SK-N-SH (cell line): ENCODE data around the gene SUPT4H1. TPM values are rescaled to one million over a fixed set of nuclear protein-coding genes. Genes with fewer than 3 reads are reported as not detected.

ENCODE experiments used
- CTCF ChIA-PET: fragments of 300-600, 350-600 bp; formaldehyde crosslinking; extraction: SDS; loops from one replicate; lab custom pipeline; 2021; lab: Yijun Ruan, JAX
- POLR2A ChIA-PET: fragments of 350-600 bp; sonication (Branson Sonifier 250); formaldehyde crosslinking; extraction: SDS; loops from one replicate; lab custom pipeline; 2020; ENCODE audit warnings: antibody characterized with exemption, inconsistent platforms; lab: Yijun Ruan, JAX
- DNase-seq: peaks from one replicate; pipeline ENCODE4 v3.0.0; 2012
- H2AFZ ChIP-seq: fragments of 200-600 bp; sonication (generic); 2 replicates; pipeline ENCODE4 v1.8.1; 2016; ENCODE audit warnings: antibody characterized with exemption, mild to moderate bottlenecking, low read depth
- H3F3A ChIP-seq: fragments of 200-600 bp; sonication (generic); replicated peaks from 2 replicates; pipeline ENCODE3; 2016; ENCODE audit warnings: antibody characterized with exemption, mild to moderate bottlenecking; ENCODE audit not compliant: insufficient read depth
- H3K27ac ChIP-seq, 2 experiments: fragments of 200-500 bp in 1 of 2; fragments of 200-600 bp in 1 of 2; sonication (Bioruptor generic) in 1 of 2; sonication (generic), shearing (Covaris generic) in 1 of 2; 2 replicates each; pipeline versions ENCODE4 v1.5.1 to v1.6.1; 2014 to 2016; ENCODE audit warnings: low read depth in 2 of 2, inconsistent platforms in 1 of 2, low read length in 1 of 2, mild to moderate bottlenecking in 1 of 2, mixed read lengths in 1 of 2
- H3K27me3 ChIP-seq: fragments of 200-600 bp; sonication (generic), shearing (Covaris generic); 2 replicates; pipeline ENCODE4 v1.6.1; 2016; ENCODE audit warnings: mixed run types; ENCODE audit not compliant: insufficient read depth
- H3K36me3 ChIP-seq, 2 experiments: fragments of 200-500 bp in 1 of 2; fragments of 200-600 bp in 1 of 2; sonication (Bioruptor generic) in 1 of 2; sonication (generic) in 1 of 2; replicated peaks in 1 of 2; 2 replicates each; pipeline versions ENCODE3 to v1.5.1; 2014 to 2016; ENCODE audit warnings: low read length in 1 of 2, mild to moderate bottlenecking in 1 of 2; ENCODE audit not compliant: insufficient read depth in 2 of 2, control insufficient read depth in 1 of 2
- H3K4me1 ChIP-seq, 2 experiments: fragments of 200-500 bp in 1 of 2; fragments of 200-600 bp in 1 of 2; sonication (Bioruptor generic) in 1 of 2; sonication (generic), shearing (Covaris generic) in 1 of 2; 2 replicates each; pipeline versions ENCODE4 v1.5.1 to v1.6.1; 2014 to 2016; ENCODE audit warnings: low read depth in 1 of 2, low read length in 1 of 2, mixed run types in 1 of 2; ENCODE audit not compliant: insufficient read depth in 2 of 2, control insufficient read depth in 1 of 2
- H3K4me2 ChIP-seq: fragments of 200-600 bp; sonication (generic), shearing (Covaris generic); 2 replicates; pipeline ENCODE4 v1.6.1; 2017; ENCODE audit warnings: mixed run types
- H3K4me3 ChIP-seq, 2 experiments: fragments of 200-500 bp in 1 of 2; fragments of 200-600 bp in 1 of 2; sonication (Bioruptor generic) in 1 of 2; sonication (generic), shearing (Covaris generic) in 1 of 2; 2 replicates each; pipeline versions ENCODE4 v1.5.1 to v1.8.1; 2014 to 2016; ENCODE audit warnings: low read depth in 2 of 2, inconsistent platforms in 1 of 2, low read length in 1 of 2, mild to moderate bottlenecking in 1 of 2, mixed read lengths in 1 of 2, moderate library complexity in 1 of 2
- H3K79me2 ChIP-seq: fragments of 200-600 bp; sonication (generic); 2 replicates; pipeline ENCODE4 v1.8.1; 2017; ENCODE audit warnings: mild to moderate bottlenecking; ENCODE audit not compliant: insufficient read depth
- H3K9ac ChIP-seq: fragments of 200-600 bp; sonication (generic); 2 replicates; pipeline ENCODE4 v1.6.1; 2017; ENCODE audit warnings: mixed run types
- H3K9me2 ChIP-seq: fragments of 200-600 bp; sonication (generic); 2 replicates; pipeline ENCODE4 v1.6.1; 2017; ENCODE audit warnings: mixed run types
- H3K9me3 ChIP-seq: fragments of 200-600 bp; sonication (generic); 2 replicates; pipeline ENCODE4 v1.6.1; 2017; ENCODE audit warnings: mixed run types, mild to moderate bottlenecking, moderate library complexity
- H4K20me1 ChIP-seq: fragments of 200-600 bp; sonication (generic); 2 replicates; pipeline ENCODE4 v1.6.1; 2017; ENCODE audit warnings: mild to moderate bottlenecking, mixed run types; ENCODE audit not compliant: insufficient read depth
- EP300 ChIP-seq, 2 experiments: IDR thresholded peaks; 2 replicates each; pipeline versions ENCODE4 v1.4.0 to v1.6.1; 2012; ENCODE audit warnings: borderline replicate concordance in 1 of 2, low read depth in 1 of 2, low read length in 1 of 2
- FOSL2 ChIP-seq: IDR thresholded peaks from 2 replicates; pipeline ENCODE4 v1.4.0; 2012; ENCODE audit warnings: low read depth, mild to moderate bottlenecking, moderate library complexity, borderline replicate concordance
- FOXJ3 ChIP-seq: sonication (generic); formaldehyde crosslinking; IDR thresholded peaks from 2 replicates; pipeline ENCODE4 v1.5.1; 2020; ENCODE audit warnings: mild to moderate bottlenecking, missing genetic modification reagents
- GATA2 ChIP-seq: sonication (generic); formaldehyde crosslinking; IDR thresholded peaks from 2 replicates; pipeline ENCODE4 v1.5.0; 2020; ENCODE audit warnings: mild to moderate bottlenecking, missing genetic modification reagents
- JUND ChIP-seq: IDR thresholded peaks from 2 replicates; pipeline ENCODE4 v1.4.0; 2012
- NFIC ChIP-seq: IDR thresholded peaks from 2 replicates; pipeline ENCODE4 v1.4.0; 2012; ENCODE audit warnings: borderline replicate concordance
- POLR2AphosphoS5 ChIP-seq: IDR thresholded peaks from 2 replicates; pipeline ENCODE4 v1.6.1; 2012; ENCODE audit warnings: low read depth, low read length
- REST ChIP-seq: IDR thresholded peaks from 2 replicates; pipeline ENCODE4 v1.6.1; 2012; ENCODE audit warnings: mild to moderate bottlenecking, low read depth, low read length, moderate library complexity
- RXRA ChIP-seq: IDR thresholded peaks from 2 replicates; pipeline ENCODE4 v1.4.0; 2012; ENCODE audit warnings: low read depth, mild to moderate bottlenecking, borderline replicate concordance
- WGBS: methylation state at CpG from one replicate; pipeline ENCODE4 v1.1.6; 2017; ENCODE audit warnings: low lambda C conversion rate; 5-methylcytosine and 5-hydroxymethylcytosine counted together
- polyA plus RNA-seq, 3 experiments: library from polyadenylated mRNA; depleted of rRNA; stranded (reverse); fragments of >200 nt; gene quantifications; 2 replicates each; pipeline ENCODE4 v1.2.3, GENCODE V29; 2012

Gene SUPT4H1
- polyA plus RNA-seq, 1 of the 3 experiments (the other 2 are of a cell fraction), result 165 TPM

DNA sequence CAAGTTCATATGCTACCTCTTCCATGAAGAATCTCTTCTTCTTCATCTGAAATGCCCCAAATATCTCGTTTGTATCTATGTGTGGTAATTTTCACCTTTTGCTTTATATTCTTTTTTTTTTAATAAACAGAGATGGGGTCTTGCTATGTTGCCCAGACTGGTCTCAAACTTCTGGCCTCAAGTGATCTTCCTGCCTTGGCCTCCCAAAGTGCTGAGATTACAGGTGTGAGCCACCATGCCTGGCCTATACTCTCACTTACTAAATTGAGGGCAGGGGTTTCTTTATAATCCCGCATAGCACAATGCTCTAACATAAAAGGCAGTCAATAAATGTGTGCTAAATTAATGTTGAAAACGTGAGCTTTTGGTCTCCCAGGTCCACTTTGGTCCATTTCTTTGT is 34.7 kb upstream of the SUPT4H1 start:
- Histone ChIP-seq H3K9ac (no peak overlapping the region), H3K4me2 (no peak overlapping the region), H3K9me2 (no peaks in the 10 kb centered on the region), H3K4me1 (peaks cover 0 to 9% of the 10 kb centered on the region in 2 experiments; a peak in 2 of 4 replicates), H3K27me3 (peaks cover 21% of the 10 kb centered on the region), H3F3A (no peaks in the 10 kb centered on the region), H3K36me3 (no peaks in the 10 kb centered on the region), H2AFZ (no peak overlapping the region), H3K27ac (no peak overlapping the region), H3K4me3 (no peak overlapping the region), H3K79me2 (no peaks in the 10 kb centered on the region), H4K20me1 (no peaks in the 10 kb centered on the region), H3K9me3 (no peaks in the 10 kb centered on the region)
- ChIA-PET POLR2A (no interaction called here), CTCF (interaction anchor here (0.6 to 1.3 kb wide), 3 partner anchors 31 to 887 kb away, joined by 4 to 5 read pairs (median 4); partner anchors contain the start of genes RNF43 and SUPT4H1)
- 13% methylated on average over 3 of the region's 3 CpGs for WGBS
- no peak for DNase-seq
- no peak for TF ChIP-seq FOSL2
- no peak for TF ChIP-seq GATA2 (CRISPR knock-in tag)
- TF ChIP-seq POLR2AphosphoS5, result no peak

DNA sequence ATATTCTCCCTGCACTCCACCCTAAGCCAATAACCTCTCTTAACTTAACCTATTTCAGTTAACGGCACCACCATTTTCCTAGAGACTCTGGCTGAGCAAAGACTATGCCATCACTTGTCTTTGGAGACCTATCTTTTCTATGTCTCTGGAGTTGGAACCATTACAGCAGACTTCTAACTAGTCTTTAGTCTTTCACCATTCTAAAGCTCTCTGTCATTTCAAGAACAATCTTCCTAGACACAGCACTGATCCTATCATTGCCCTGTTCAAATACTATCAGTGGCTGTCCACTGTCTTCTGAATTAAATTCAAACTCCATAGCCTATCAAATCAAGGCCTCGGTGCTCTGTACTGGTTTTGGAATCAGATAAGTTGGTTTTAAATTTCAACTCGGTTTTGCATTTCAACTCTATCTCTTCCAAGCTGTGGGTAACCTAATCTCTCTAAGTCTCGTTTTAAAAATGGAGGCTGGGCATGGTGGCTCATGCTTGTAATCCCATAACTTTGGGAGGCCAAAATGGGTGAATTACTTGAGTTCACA is 33.4 kb upstream of the SUPT4H1 start:
- no peak overlapping the region for H3K4me2 ChIP-seq
- H3F3A ChIP-seq, result no peaks in the 10 kb centered on the region
- ChIA-PET CTCF (interaction anchor here (0.7 kb wide), 1 partner anchor 326 kb away, joined by 3 read pairs; no protein-coding TSS in a partner anchor), POLR2A (no interaction called here)
- H3K27ac ChIP-seq, result no peak overlapping the region
- no peaks in the 10 kb centered on the region for H3K36me3 ChIP-seq
- H3K9me2 ChIP-seq, result no peaks in the 10 kb centered on the region
- H3K9me3 ChIP-seq, result no peaks in the 10 kb centered on the region
- H4K20me1 ChIP-seq, result no peaks in the 10 kb centered on the region
- no peak overlapping the region for H3K9ac ChIP-seq
- H2AFZ ChIP-seq, result no peak overlapping the region
- DNase-seq, result no peak
- WGBS, result 18% methylated on average over 4 of the region's 4 CpGs
- no peaks in the 10 kb centered on the region for H3K79me2 ChIP-seq
- no peak overlapping the region for H3K4me3 ChIP-seq
- no peaks in the 10 kb centered on the region for H3K4me1 ChIP-seq
- TF ChIP-seq FOXJ3 (CRISPR knock-in tag), result no peak
- no peak for TF ChIP-seq NFIC
- TF ChIP-seq REST, result no peak
- no peak for TF ChIP-seq JUND
- TF ChIP-seq EP300 (IDR thresholded peaks at IDR 0.05; ENCODE audit: borderline replicate concordance in 1 of 2, low read depth in 1 of 2, low read length in 1 of 2), result no peak
- no peak for TF ChIP-seq RXRA
- peaks cover 17% of the 10 kb centered on the region for H3K27me3 ChIP-seq
